Stimulated activated CD4-positive, alpha-beta T cell treated with anti-CD3 and anti-CD28 coated beads, Interleukin-12 subunit alpha, Interleukin-12 subunit beta, amount 100 ng/mL, for 24 hours (primary cell): Measurements from ENCODE around the gene CABLES2.

Experiments used
- DNase-seq, 2 experiments: peaks; one replicate each; pipeline ENCODE4 v3.0.0-alpha.2; 2020; ENCODE audit warnings: low read depth in 2 of 2

The CABLES2 gene

GRCh38 chr20:62370807-62371587 is 36.1 kb downstream of the CABLES2 start:
- DNase-seq, result no peak

GRCh38 chr20:62370115-62370806 is 36.8 kb downstream of the CABLES2 start:
- DNase-seq, result no peak

- no peak for DNase-seq
These were observed 37.3 kb downstream of the CABLES2 start for GRCh38 chr20:62369815-62370114.

- DNase-seq, result no peak
These were observed 37.9 kb downstream of the CABLES2 start for GRCh38 chr20:62368976-62369814.

GRCh38 chr20:62368392-62368975 is 38.6 kb downstream of the CABLES2 start:
- no peak for DNase-seq

GRCh38 chr20:62367633-62368391 is 39.3 kb downstream of the CABLES2 start:
- no peak for DNase-seq

- DNase-seq, result no peak
These were observed 39.9 kb downstream of the CABLES2 start, which contains the start of gene LAMA5 for GRCh38 chr20:62367136-62367632. LAMA5 (minus strand) TSS chr20:62367312; CDS start chr20:62367245, 67 bp downstream.

- no peak for DNase-seq
These were observed 40.5 kb downstream of the CABLES2 start for GRCh38 chr20:62366370-62367135.

GRCh38 chr20:62365814-62366369 is 41.2 kb downstream of the CABLES2 start:
- DNase-seq, result no peak

GRCh38 chr20:62364911-62365736 is 42.0 kb downstream of the CABLES2 start:
- no peak for DNase-seq

- DNase-seq, result no peak
These were observed 42.9 kb downstream of the CABLES2 start for GRCh38 chr20:62363920-62364851.

GRCh38 chr20:62362991-62363919 is 43.8 kb downstream of the CABLES2 start:
- no peak for DNase-seq

GRCh38 chr20:62362590-62362940 is 44.5 kb downstream of the CABLES2 start:
- DNase-seq, result no peak

GRCh38 chr20:62361799-62362589 is 45.1 kb downstream of the CABLES2 start:
- DNase-seq, result no peak

GRCh38 chr20:62360854-62361798 is 46.0 kb downstream of the CABLES2 start:
- no peak for DNase-seq
